NCI-H128 (cell line): Measurements from ENCODE around the gene MYH10.

ENCODE experiments used
- DNase-seq: peaks from one replicate; lab custom pipeline; 2025; ENCODE audit not compliant: unreplicated experiment; lab: John Stamatoyannopoulos, UW

The MYH10 gene

GRCh38 chr17:8649157-8650118 lies 18.9 kb upstream of the MYH10 start:
- DNase-seq: no peak

GRCh38 chr17:8647956-8648355 lies 17.4 kb upstream of the MYH10 start:
- DNase-seq: no peak

- no peak for DNase-seq
Measured at GRCh38 chr17:8647202-8647601, 16.7 kb upstream of the MYH10 start.

GRCh38 chr17:8644507-8644902 lies 14.0 kb upstream of the MYH10 start:
- no peak for DNase-seq

GRCh38 chr17:8643855-8644506 lies 13.5 kb upstream of the MYH10 start:
- DNase-seq: no peak

GRCh38 chr17:8639709-8640108 lies 9.2 kb upstream of the MYH10 start:
- no peak for DNase-seq

GRCh38 chr17:8632061-8632460 lies 1.5 kb upstream of the MYH10 start:
- no peak for DNase-seq

GRCh38 chr17:8631554-8631877 lies 991 bp upstream of the MYH10 start:
- DNase-seq: no peak

- peak; percentile 91 for DNase-seq
Measured at GRCh38 chr17:8630802-8631553, 453 bp upstream of the MYH10 start.

- DNase-seq: no peak
Measured at GRCh38 chr17:8629371-8630226, 926 bp downstream of the MYH10 start.

- no peak for DNase-seq
Measured at GRCh38 chr17:8628609-8629169, 1.8 kb downstream of the MYH10 start.

GRCh38 chr17:8628172-8628571 lies 2.4 kb downstream of the MYH10 start:
- DNase-seq: no peak

GRCh38 chr17:8623591-8623990 lies 6.9 kb downstream of the MYH10 start:
- DNase-seq: no peak

GRCh38 chr17:8622191-8622590 lies 8.3 kb downstream of the MYH10 start:
- no peak for DNase-seq

- no peak for DNase-seq
Measured at GRCh38 chr17:8621585-8621984, 8.9 kb downstream of the MYH10 start.

- DNase-seq: no peak
Measured at GRCh38 chr17:8619294-8619693, 11.2 kb downstream of the MYH10 start.

- DNase-seq: no peak
Measured at GRCh38 chr17:8618825-8619224, 11.7 kb downstream of the MYH10 start.

- DNase-seq: no peak
Measured at GRCh38 chr17:8614988-8615387, 15.5 kb downstream of the MYH10 start.

- no peak for DNase-seq
Measured at GRCh38 chr17:8611619-8612298, 18.8 kb downstream of the MYH10 start.

- DNase-seq: no peak
Measured at GRCh38 chr17:8611137-8611536, 19.4 kb downstream of the MYH10 start.
